Fibroblast of villous mesenchyme (primary cell): Measurements from ENCODE around the gene DNAAF5. TPM values are rescaled to one million over a fixed set of nuclear protein-coding genes. Genes with fewer than 3 reads are reported as not detected.

Source experiments
- DNase-seq: peaks from one replicate; pipeline ENCODE4 v3.0.0-alpha.2; 2010; ENCODE audit warnings: low read depth
- H3K4me3 ChIP-seq: 2 replicates; pipeline ENCODE4 v1.5.1; 2011; ENCODE audit warnings: low read depth, mild to moderate bottlenecking, low read length
- total RNA-seq: library from RNA; depleted of rRNA; stranded (reverse); fragments of >200 nt; gene quantifications from 2 replicates; pipeline ENCODE4 v1.2.3, GENCODE V29; 2012
- TF ChIP-seq, protein P1 (sequence below): IDR thresholded peaks from 2 replicates; pipeline ENCODE4 v1.5.1; 2012; ENCODE audit warnings: low read depth, mild to moderate bottlenecking, low read length; ENCODE audit not compliant: insufficient read depth

DNAAF5 gene
- total RNA-seq, 1 donor, result 32.8 TPM

GRCh38 chr7:822692-823276 lies 96.3 kb downstream of the DNAAF5 start:
- DNase-seq, result no peak
- H3K4me3 ChIP-seq, result no peak overlapping the region
- TF ChIP-seq, protein P1, sequence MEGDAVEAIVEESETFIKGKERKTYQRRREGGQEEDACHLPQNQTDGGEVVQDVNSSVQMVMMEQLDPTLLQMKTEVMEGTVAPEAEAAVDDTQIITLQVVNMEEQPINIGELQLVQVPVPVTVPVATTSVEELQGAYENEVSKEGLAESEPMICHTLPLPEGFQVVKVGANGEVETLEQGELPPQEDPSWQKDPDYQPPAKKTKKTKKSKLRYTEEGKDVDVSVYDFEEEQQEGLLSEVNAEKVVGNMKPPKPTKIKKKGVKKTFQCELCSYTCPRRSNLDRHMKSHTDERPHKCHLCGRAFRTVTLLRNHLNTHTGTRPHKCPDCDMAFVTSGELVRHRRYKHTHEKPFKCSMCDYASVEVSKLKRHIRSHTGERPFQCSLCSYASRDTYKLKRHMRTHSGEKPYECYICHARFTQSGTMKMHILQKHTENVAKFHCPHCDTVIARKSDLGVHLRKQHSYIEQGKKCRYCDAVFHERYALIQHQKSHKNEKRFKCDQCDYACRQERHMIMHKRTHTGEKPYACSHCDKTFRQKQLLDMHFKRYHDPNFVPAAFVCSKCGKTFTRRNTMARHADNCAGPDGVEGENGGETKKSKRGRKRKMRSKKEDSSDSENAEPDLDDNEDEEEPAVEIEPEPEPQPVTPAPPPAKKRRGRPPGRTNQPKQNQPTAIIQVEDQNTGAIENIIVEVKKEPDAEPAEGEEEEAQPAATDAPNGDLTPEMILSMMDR, result no peak

GRCh38 chr7:823649-824048 lies 97.2 kb downstream of the DNAAF5 start:
- DNase-seq, result no peak
- H3K4me3 ChIP-seq, result no peak overlapping the region
- TF ChIP-seq, protein P1, result no peak

- TF ChIP-seq, protein P1, result no peak
- DNase-seq, result no peak
- no peak overlapping the region for H3K4me3 ChIP-seq
These were observed 97.6 kb downstream of the DNAAF5 start for GRCh38 chr7:824081-824480.

DNA sequence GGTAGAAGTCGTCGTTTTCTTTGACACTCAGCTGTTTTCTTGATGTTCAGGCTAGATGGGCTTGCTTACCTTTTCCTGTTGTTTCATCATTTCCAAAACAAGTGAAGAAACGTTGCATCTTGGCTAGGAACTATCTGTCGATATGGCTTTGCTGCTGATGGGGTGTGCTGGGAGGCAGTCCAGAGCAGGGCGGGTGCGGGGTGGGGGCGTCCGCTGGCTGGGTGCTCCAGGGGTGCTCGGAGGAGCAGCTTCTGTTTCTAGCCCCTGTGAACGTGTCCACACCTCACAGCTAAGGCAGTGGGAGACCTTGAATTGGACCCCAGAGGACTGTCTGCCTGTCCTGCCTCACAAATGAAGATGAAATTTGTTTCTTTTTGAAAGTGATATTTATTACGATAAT lies 98.2 kb downstream of the DNAAF5 start:
- DNase-seq, result no peak
- TF ChIP-seq, protein P1, result no peak
- no peak overlapping the region for H3K4me3 ChIP-seq

DNA sequence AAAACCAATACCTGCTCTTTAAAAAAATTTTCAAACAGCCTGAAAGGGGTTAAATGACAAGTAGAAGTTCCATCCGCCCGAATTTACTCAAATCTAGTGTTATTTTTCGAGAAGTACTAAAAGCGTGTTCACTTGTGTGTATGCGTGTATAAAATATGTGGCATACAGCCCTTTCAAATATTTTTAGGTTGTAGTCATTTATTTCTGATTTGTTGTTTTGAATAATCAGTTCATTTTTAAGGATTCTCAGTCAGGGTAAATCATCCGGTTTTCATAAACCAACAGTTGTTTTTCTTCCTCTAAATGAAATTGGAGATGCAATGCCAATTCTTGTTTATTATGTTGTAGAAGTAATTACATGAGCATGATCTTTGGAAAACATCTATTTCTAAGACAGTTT lies 98.9 kb downstream of the DNAAF5 start:
- peak; percentile 53 for DNase-seq
- H3K4me3 ChIP-seq, result no peak overlapping the region
- TF ChIP-seq, protein P1, result no peak

GRCh38 chr7:826230-826917 lies 99.9 kb downstream of the DNAAF5 start:
- no peak for DNase-seq
- H3K4me3 ChIP-seq, result no peak overlapping the region
- TF ChIP-seq, protein P1, result no peak
